HL-60/S4 treated with phorbol 12-myristate 13-acetate at 8.2 ng/mL for 4 days and 3 days (cell line): ENCODE measurements around the gene RAMP3.

Source experiments
- in situ Hi-C: fragments of 300-500 bp; cut with MboI; formaldehyde crosslinking; loops from 2 replicates; pipeline ENCODE4 v1.15.0; 2022; ENCODE audit warnings: low sequenced_read_pairs

Gene RAMP3

DNA sequence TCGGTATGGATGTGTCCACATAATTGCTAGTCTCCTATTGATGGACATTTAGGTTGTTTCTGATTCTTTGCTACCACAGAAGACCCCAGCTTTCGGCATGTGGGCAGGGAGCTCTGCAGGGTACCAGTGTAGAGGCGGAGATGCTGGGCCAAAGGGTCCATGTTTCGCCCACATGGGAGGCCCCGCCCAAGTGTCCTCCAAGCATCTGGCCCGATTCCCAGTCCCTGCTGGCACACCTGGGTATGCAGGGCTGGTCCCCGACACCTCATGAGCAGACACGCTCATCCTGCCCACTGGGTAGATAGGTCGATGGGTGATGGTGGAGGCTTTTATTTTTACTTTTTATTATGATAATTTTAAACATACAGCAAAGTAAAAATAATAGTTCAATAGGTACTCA lies 26.7 kb upstream of the RAMP3 start:
- in situ Hi-C loops, result loop anchor here (25.0 kb wide), 1 partner anchor 544 kb away; the partner anchor contains the start of gene TMED4

- in situ Hi-C loops, result loop anchor here (25.0 kb wide), 1 partner anchor 545 kb away; the partner anchor contains the start of gene TMED4
Observed at GRCh38 chr7:45131891-45132290, 25.7 kb upstream of the RAMP3 start.

GRCh38 chr7:45132708-45133320 lies 24.8 kb upstream of the RAMP3 start:
- in situ Hi-C loops, result loop anchor here (25.0 kb wide), 1 partner anchor 546 kb away; the partner anchor contains the start of gene TMED4

- in situ Hi-C loops, result loop anchor here (25.0 kb wide), 1 partner anchor 546 kb away; the partner anchor contains the start of gene TMED4
Observed at GRCh38 chr7:45133352-45133751, 24.2 kb upstream of the RAMP3 start.

GRCh38 chr7:45133877-45134276 lies 23.7 kb upstream of the RAMP3 start:
- in situ Hi-C loops, result loop anchor here (25.0 kb wide), 1 partner anchor 547 kb away; the partner anchor contains the start of gene TMED4

DNA sequence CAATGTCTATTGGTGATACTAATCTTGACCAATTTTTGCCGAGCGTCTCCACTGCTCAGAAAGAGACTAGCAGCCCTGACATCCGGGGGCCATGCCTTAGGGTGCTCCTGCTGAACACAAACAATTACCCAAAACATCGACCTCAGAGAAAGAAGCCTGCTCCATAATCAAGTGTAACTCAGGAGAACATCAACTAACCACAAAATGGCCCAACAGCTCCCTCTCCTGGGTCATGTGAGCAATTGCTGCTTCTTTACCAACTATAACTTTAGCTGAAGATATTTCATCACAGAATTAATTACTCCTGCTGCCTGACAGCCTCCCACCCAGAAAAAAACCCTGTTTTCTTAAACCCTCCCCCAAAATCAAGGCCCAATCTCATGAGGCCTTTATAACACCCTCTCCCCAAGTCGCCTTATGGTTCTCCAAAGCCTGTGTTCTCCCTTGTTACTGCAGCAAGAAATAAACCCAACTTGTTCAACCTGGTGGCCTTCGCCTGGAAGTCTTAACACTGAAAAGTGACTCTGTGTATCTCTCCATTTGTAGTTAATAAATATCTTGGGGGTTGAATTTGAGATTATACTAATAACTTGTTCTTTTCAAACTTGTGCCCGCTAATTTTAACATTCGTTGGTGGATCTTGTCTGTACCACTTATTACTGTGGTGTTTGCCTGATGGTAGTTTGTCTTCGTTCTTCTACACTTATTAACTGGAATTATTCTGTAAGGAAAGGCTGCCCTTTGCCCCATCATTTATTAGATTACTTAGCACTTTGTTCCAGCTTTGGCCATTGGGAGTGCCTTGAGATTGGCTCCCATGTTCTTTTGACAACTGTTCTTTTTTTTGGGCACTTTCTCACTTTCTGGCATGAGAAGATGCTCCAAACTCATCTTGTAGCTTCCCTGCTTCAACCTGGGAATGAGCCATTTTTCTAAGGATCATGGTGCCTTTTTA lies 21.2 kb upstream of the RAMP3 start:
- in situ Hi-C loops, result loop anchor here (25.0 kb wide), 1 partner anchor 549 kb away; the partner anchor contains the start of gene TMED4

- in situ Hi-C loops, result loop anchor here (25.0 kb wide), 1 partner anchor 551 kb away; the partner anchor contains the start of gene TMED4
Observed at GRCh38 chr7:45138433-45139267, 18.9 kb upstream of the RAMP3 start.

DNA sequence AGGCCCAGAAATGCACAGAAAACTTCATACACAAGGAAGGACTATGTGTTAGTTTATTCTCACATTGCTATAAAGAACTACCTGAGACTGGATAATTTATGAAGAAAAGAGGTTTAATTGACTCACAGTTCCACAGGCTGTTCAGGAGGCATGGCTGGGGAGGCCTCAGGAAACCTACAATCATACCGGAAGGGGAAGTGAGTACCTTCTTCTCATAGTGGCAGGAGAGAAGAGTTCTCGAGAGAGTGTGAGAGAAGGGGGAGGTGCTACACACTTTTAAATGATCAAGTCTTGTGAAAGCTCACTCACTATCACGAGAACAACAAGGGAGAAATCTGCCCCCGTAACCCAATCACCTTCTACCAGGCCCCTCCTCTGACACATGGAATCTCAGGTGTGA lies 16.8 kb upstream of the RAMP3 start:
- in situ Hi-C loops, result loop anchor here (25.0 kb wide), 1 partner anchor 554 kb away; the partner anchor contains the start of gene TMED4

DNA sequence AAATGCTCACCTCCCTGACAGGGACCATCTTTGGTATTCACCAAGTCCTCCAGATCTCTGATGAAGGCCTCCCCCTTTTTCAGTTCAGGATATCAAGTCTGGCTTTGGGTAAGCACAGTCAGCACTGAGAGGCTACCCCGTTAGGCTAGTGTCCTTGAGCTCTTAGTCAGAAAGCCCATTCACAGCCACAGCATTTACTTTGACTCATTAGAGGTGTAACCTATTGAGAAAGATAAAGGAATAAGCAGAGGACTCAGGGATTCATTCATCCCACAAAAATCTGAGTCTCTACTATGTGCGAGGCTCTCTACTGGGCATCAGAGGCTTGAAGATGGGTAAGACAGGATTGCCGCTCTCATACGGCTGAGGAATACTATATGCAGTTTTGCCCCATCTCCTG lies 14.0 kb upstream of the RAMP3 start:
- in situ Hi-C loops, result loop anchor here (25.0 kb wide), 1 partner anchor 556 kb away; the partner anchor contains the start of gene TMED4

- in situ Hi-C loops, result loop anchor here (25.0 kb wide), 1 partner anchor 559 kb away; the partner anchor contains the start of gene TMED4
Observed at GRCh38 chr7:45145881-45146280, 11.7 kb upstream of the RAMP3 start.

DNA sequence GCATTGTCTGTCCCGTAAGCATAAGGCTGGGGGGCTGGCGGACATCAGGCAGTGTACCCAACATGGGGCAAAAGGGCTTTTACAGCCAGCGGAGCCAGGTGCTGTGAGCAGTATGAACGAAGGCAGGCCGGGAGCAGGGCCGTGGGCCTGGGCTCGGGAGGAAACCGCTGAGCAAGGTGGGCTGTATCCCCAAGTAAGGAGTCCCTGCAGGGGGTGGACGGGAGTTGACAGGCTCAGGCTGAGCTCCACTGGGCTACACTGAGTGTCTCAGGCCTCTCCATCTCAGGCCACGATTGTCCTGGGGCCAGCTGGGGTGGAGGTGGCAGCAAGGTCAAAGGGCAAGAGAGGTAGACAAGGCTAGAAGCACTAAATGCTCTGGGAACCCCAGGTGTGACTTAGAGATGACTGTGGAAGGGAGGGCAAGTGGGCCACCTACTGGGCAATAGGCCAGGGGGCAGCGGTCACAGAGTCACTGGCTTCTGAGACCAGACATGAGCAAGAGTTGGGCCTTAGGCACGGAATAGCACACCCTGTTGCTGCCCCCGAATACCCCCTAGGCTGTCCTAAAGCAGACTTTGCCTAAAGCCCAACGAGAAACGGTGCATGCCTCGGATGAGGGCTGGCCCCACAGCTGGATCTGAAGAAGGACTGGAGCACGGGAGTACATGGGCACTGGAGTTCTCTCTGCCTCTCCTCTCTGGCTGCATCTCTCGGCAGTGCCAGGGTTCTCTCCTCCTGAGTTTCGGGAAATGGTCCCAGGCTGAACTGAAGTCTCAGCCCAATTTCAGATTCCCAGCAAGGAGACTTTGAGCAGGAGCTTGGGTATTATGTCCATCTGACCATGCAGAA lies 10.8 kb upstream of the RAMP3 start:
- in situ Hi-C loops, result loop anchor here (25.0 kb wide), 1 partner anchor 559 kb away; the partner anchor contains the start of gene TMED4

DNA sequence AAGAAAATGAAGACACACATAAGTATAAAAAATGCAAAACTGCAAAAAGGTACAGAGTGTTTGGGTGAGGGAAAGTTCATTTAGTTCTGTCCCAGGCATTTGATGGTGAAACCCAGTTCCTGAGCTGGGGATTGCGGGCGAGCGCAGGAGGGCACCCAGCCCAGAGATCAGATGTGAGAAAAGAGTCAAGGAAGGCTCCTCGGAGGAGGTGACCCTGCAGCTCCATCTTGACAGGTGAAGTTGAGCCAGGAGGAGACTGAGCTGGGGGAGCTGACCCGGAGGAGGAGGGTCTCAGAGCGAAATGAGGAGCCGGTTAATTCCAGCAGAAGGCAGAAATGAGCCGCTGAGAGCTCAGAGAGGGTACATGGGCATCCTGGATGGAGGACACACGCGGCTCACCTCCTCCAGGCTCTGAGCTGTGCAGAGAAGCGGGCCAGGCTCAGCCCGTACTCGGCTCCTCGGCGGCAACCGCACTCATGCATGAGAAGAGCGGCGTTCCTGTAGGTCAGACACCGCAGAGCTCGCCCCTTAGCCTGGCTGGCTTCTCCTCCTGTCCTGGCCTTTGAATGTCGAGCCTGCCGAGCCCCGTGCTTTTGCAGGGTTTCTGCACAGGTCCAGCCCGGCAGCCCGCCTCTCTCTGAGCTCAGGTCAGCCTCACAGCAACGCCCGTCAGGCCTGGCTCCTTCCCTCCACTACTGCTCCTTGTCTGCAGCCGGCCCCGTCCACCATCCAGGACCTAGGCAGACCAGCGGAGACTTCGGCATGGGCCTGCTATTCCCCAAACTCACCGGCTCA lies 9.5 kb upstream of the RAMP3 start:
- in situ Hi-C loops, result loop anchor here (25.0 kb wide), 1 partner anchor 561 kb away; the partner anchor contains the start of gene TMED4

GRCh38 chr7:45148653-45148973 lies 9.0 kb upstream of the RAMP3 start:
- in situ Hi-C loops, result loop anchor here (25.0 kb wide), 1 partner anchor 561 kb away; the partner anchor contains the start of gene TMED4

- in situ Hi-C loops, result loop anchor here (25.0 kb wide), 3 partner anchors 113 to 713 kb away; partner anchors contain the start of genes CCDC201 and TMED4
Observed at GRCh38 chr7:45149606-45150005, 8.0 kb upstream of the RAMP3 start.

DNA sequence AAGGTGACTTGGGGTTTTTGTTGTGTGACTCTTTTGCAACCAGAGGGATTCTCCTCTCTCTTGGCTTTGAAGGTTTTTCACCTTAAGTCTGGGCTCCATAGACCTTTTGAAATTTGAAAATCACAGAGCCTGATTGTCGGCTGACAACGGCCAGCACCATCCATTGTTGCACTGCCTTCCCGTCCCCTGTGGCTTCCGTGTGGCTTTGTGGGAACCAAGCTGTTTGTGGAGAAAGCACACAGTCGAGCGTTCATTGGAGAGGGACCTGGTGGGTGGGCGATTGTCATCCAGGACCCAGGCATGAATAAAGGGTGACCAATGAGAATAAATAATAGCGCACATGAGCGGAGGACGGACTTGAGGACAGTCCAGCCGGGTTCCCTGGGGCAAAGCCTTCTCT lies 7.4 kb upstream of the RAMP3 start:
- in situ Hi-C loops, result loop anchor here (25.0 kb wide), 2 partner anchors 112 to 712 kb away; partner anchors contain the start of gene CCDC201

GRCh38 chr7:45151131-45151684 lies 6.4 kb upstream of the RAMP3 start:
- in situ Hi-C loops, result loop anchor here (25.0 kb wide), 2 partner anchors 111 to 711 kb away; partner anchors contain the start of gene CCDC201

DNA sequence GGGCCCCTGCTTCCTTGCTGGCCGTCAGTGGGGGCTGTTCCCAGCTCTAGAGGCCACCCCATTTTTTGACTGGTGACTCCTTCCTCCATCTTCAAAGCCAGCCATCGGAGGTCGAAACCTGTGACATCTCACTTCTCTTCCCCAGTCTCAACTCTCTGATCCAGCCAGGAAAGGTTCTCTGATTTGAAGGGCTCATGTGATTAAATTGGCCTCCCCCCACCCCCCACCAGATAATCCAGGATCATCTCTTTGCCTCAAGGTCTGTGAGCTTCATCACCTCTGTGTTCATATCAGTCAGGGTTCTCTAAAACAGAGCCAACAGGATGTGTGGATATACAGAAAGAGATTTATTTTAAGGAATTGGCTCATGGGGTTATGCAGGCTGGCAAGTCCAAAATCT lies 5.6 kb upstream of the RAMP3 start:
- in situ Hi-C loops, result loop anchor here (25.0 kb wide), 2 partner anchors 110 to 710 kb away; partner anchors contain the start of gene CCDC201

GRCh38 chr7:45153233-45153632 lies 4.4 kb upstream of the RAMP3 start:
- in situ Hi-C loops, result loop anchor here (25.0 kb wide), 2 partner anchors 109 to 709 kb away; partner anchors contain the start of gene CCDC201
